Astrocyte of the spinal cord (primary cell): ENCODE results near the gene AGPAT2.
A peak's percentile ranks its signal among the peaks of the same experiment; 100 is the strongest.

Source experiments
- DNase-seq: peaks from one replicate; pipeline ENCODE4 v3.0.0; 2011; ENCODE audit warnings: low read depth, low spot score
- H3K4me3 ChIP-seq: 2 replicates; pipeline ENCODE4 v1.5.1; 2011; ENCODE audit warnings: low read depth, mild to moderate bottlenecking, low read length, moderate library complexity
- CTCF ChIP-seq: IDR thresholded peaks from 2 replicates; pipeline ENCODE4 v1.5.1; 2012; ENCODE audit warnings: low read depth, mild to moderate bottlenecking, low read length, inconsistent platforms
- in situ Hi-C: cut with HindIII; loops from 2 replicates; pipeline ENCODE4 v1.10.0; 2017; ENCODE audit warnings: low sequenced_read_pairs

Gene AGPAT2

DNA sequence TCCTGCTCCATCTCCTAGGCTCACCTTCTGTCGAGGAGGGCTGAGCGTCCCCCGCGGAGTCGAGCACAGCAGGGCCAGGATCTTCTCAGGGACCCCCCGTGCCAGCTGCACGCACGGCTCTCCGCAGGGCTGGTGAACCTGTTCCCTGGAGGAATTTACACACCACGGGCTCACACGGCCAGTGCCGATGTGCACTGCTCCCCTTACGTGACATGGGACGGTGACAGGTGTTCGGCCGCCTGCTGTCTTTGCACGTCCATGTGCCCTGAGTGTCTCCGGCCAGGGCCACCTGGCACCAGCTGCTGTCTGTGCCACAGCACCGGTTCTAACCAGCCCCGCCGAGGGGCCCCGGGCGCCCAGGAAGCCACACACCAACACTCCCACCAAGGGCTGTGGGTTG, 8.7 kb upstream of the AGPAT2 start:
- in situ Hi-C loops, result no loop called here
- no peak for TF ChIP-seq CTCF
- no peak for DNase-seq
- H3K4me3 ChIP-seq, result no peak overlapping the region

GRCh38 chr9:136695435-136695895, 8.2 kb upstream of the AGPAT2 start:
- in situ Hi-C loops, result no loop called here
- peak; percentile 25 for DNase-seq
- no peak for TF ChIP-seq CTCF

GRCh38 chr9:136694872-136695247, 7.6 kb upstream of the AGPAT2 start:
- in situ Hi-C loops, result no loop called here
- H3K4me3 ChIP-seq, result no peak overlapping the region
- TF ChIP-seq CTCF, result no peak
- DNase-seq, result no peak

More at GRCh38 chr9:136695435-136695895, 8.2 kb upstream of the AGPAT2 start:
- H3K4me3 ChIP-seq, result no peak overlapping the region

DNA sequence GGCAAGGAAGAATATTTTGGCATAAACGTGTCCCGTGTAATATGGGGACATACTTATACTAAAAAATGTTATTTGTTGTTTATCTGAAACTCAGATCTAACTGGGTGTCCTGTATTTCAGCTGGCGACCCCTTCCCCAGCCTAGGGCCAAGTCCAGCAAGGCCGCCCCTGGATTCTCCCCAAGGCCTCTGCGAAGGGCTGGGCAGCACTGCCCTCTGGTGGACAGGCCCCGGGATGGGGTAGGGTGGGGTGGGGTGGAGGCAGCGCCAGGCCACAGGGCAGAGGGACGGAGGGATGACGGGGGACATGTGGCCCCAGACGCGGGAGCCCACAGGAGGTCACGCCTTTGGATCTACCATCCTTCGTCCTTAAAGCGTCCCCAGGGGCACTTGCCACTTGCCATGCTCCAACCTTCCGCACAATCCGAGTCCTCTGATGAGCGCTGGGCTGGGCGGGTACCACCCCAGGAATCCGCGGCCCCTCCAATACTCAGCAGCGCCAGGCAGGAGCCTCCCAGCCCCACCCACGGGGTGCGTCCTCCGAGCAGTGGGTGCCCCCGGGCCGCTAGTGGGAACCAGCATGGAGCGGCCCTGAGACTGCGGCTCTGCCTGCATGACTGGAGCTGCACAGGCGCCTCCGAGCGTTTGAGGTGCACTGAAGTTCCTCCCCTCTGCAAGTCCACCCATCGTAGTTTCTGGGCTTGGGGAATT, 7.1 kb upstream of the AGPAT2 start:
- in situ Hi-C loops, result no loop called here
- no peak for DNase-seq
- no peak overlapping the region for H3K4me3 ChIP-seq
- TF ChIP-seq CTCF, result peak; percentile 79

DNA sequence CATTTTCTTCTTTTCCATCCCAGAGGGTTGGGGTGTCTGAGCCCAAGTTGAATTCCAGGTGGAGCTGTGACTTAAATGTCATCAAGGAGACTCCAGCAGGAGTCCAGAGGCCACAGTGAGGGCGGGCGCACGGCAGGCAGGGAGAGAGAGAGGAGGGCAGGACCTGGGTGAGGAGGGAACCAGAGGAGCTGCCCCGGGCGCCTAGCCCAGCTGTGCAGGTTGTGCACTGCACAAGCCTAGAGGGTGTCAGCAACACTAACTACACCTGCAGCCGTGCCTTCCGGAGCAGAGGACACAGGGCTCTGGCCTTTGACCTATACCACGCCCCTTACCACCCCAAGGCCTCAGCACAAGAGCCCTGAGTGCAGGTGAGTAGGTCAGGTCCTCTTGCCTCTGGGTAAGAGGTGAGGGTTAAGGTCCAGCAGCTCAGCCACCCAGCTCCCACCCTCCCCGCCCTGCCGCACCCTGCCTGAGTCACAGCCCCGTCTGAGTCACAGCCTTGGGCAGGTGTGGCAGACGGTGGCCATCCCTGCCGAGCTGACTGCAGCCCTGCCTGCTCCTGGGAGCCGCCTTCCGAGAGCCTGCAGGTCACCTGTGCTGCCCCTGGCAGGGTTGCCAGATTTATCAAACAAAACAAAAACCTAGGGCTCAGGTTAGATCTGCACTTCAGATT, 6.4 kb upstream of the AGPAT2 start:
- in situ Hi-C loops, result no loop called here
- TF ChIP-seq CTCF, result no peak
- no peak overlapping the region for H3K4me3 ChIP-seq
- peak; percentile 16 for DNase-seq

DNA sequence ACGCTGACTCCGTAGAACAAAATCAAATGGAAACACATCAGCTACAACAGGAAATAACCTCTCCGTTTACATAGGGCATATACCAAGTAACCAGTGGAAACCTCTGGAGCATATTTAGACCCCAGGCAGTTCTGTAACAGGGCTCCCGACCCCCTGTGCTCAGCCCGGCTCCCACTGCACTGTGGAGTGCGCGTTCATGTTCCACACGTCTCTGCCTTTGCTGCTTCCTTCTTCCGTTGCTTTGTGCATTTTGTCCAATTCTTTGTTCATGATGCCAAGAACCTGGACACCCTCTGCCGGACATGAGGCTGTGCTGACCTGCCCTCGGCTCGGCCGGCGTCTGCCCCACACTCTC, 5.9 kb upstream of the AGPAT2 start:
- in situ Hi-C loops, result no loop called here
- no peak overlapping the region for H3K4me3 ChIP-seq
- no peak for TF ChIP-seq CTCF
- no peak for DNase-seq
